Upper lobe of left lung (tissue), 4 donors: ENCODE measurements around the gene BCL7B.

Experiments used
- CTCF ChIP-seq, 6 experiments: fragments of 450-650 bp in 4 of 6; fragments of 200-600 bp in 2 of 6; sonication (generic) in 2 of 6; IDR thresholded peaks; one replicate each; pipeline ENCODE4 v1.5.1; 2016 to 2019; ENCODE audit warnings: antibody characterized with exemption in 6 of 6
- POLR2A ChIP-seq, 4 donors: fragments of 450-650 bp; IDR thresholded peaks; one replicate each; pipeline ENCODE4 v1.5.1; 2016 to 2017; ENCODE audit warnings: antibody characterized with exemption in 4 of 4, mild to moderate bottlenecking in 2 of 4
- POLR2AphosphoS5 ChIP-seq, 2 donors: sonication (generic); formaldehyde crosslinking; IDR thresholded peaks; one replicate each; pipeline ENCODE4 v1.5.1; 2017; ENCODE audit warnings: antibody characterized with exemption in 2 of 2

- TF ChIP-seq CTCF (IDR thresholded peaks at IDR 0.05): no peak
- no peak for TF ChIP-seq POLR2A (IDR thresholded peaks at IDR 0.05)
- TF ChIP-seq POLR2AphosphoS5 (IDR thresholded peaks at IDR 0.05): no peak
Measured at GRCh38 chr7:73517241-73517995, 40.1 kb downstream of the BCL7B start.
